HepG2 (cell line): ENCODE results near the gene MAPK6.

Source experiments
- ATF4 ChIP-seq, 2 experiments: fragments of 450-650 bp in 1 of 2; sonication (generic) in 1 of 2; formaldehyde crosslinking; IDR thresholded peaks; 2 replicates each; pipeline versions ENCODE4 v1.5.0 to v1.8.0; 2020 to 2022; ENCODE audit warnings: mild to moderate bottlenecking in 1 of 2, missing genetic modification reagents in 1 of 2
- CENPT ChIP-seq: sonication (generic); formaldehyde crosslinking; IDR thresholded peaks from 2 replicates; pipeline ENCODE4 v1.8.0; 2022; ENCODE audit warnings: low read depth, mild to moderate bottlenecking, moderate library complexity, missing genetic modification reagents
- E2F1 ChIP-seq: sonication (generic); formaldehyde crosslinking; IDR thresholded peaks from 2 replicates; pipeline ENCODE4 v1.5.0; 2020; ENCODE audit warnings: missing genetic modification reagents
- FOXK1 ChIP-seq: sonication (generic); formaldehyde crosslinking; IDR thresholded peaks from 2 replicates; pipeline ENCODE4 v1.4.0; 2020; ENCODE audit warnings: low read depth, missing genetic modification reagents, borderline replicate concordance
- HMGA1 ChIP-seq: sonication (generic); formaldehyde crosslinking; conservative IDR thresholded peaks from 2 replicates; pipeline ENCODE4 v1.4.0; 2020; ENCODE audit warnings: missing genetic modification reagents
- MEIS1 ChIP-seq: sonication (generic); formaldehyde crosslinking; IDR thresholded peaks from 2 replicates; pipeline ENCODE4 v1.9.0; 2021; ENCODE audit warnings: mild to moderate bottlenecking, missing genetic modification reagents, moderate library complexity, borderline replicate concordance
- NFYC ChIP-seq: IDR thresholded peaks from 2 replicates; pipeline ENCODE4 v1.6.1; 2016; ENCODE audit warnings: missing genetic modification reagents, missing compliant biosample characterization
- NR2F1 ChIP-seq, 2 experiments: fragments of 450-650 bp in 1 of 2; formaldehyde crosslinking in 1 of 2; IDR thresholded peaks; 2 replicates each; pipeline versions ENCODE4 v1.5.0 to v1.6.1; 2016 to 2020; ENCODE audit warnings: mild to moderate bottlenecking in 1 of 2, missing compliant biosample characterization in 1 of 2, missing genetic modification reagents in 1 of 2, moderate library complexity in 1 of 2
- POLR2A ChIP-seq, 2 experiments: IDR thresholded peaks; 2 replicates each; pipeline ENCODE4 v1.6.1; 2011; ENCODE audit warnings: low read depth in 2 of 2, low read length in 2 of 2, mild to moderate bottlenecking in 1 of 2, moderate library complexity in 1 of 2; ENCODE audit not compliant: insufficient read depth in 1 of 2
- SIN3A ChIP-seq: IDR thresholded peaks from 2 replicates; pipeline ENCODE4 v1.6.1; 2011; ENCODE audit warnings: low read depth, mild to moderate bottlenecking, control low read depth, low read length, borderline replicate concordance
- ZNF678 ChIP-seq: sonication (generic); formaldehyde crosslinking; IDR thresholded peaks from 2 replicates; pipeline ENCODE4 v1.4.0; 2020; ENCODE audit warnings: mild to moderate bottlenecking, missing genetic modification reagents

- TF ChIP-seq NR2F1 (CRISPR knock-in tag; IDR thresholded peaks at IDR 0.05) (no peak), ATF4 (CRISPR knock-in tag; IDR thresholded peaks at IDR 0.05) (no peak), SIN3A (no peak), POLR2A (IDR thresholded peaks at IDR 0.05; ENCODE audit: insufficient read depth in 1 of 2, low read depth in 2 of 2, low read length in 2 of 2) (no peak), E2F1 (CRISPR knock-in tag) (no peak), NFYC (CRISPR knock-in tag) (no peak), MEIS1 (no peak), ZNF678 (no peak), CENPT (CRISPR knock-in tag) (no peak), HMGA1 (CRISPR knock-in tag) (no peak), FOXK1 (CRISPR knock-in tag) (no peak)
Measured at GRCh38 chr15:52105846-52106245, 86.8 kb downstream of the MAPK6 start.
